K562 (cell line): ENCODE data around the gene SAT1.
A peak's percentile ranks its signal among the peaks of the same experiment; 100 is the strongest.

Experiments used
- BRD4 ChIP-seq: fragments of 200-600 bp; sonication (generic); IDR thresholded peaks from 2 replicates; pipeline ENCODE4 v1.6.1; 2017; ENCODE audit warnings: inconsistent platforms
- CREM ChIP-seq: IDR thresholded peaks from 2 replicates; pipeline ENCODE4 v1.6.1; 2014; ENCODE audit warnings: antibody characterized with exemption, low read depth
- EP300 ChIP-seq: IDR thresholded peaks from 2 replicates; pipeline ENCODE4 v1.6.1; 2012; ENCODE audit warnings: low read length, improper control_type of control experiment
- MAFF ChIP-seq: IDR thresholded peaks from 2 replicates; pipeline ENCODE4 v1.6.1; 2012; ENCODE audit warnings: low read length, improper control_type of control experiment
- PCBP2 ChIP-seq: fragments of 200-400 bp; formaldehyde crosslinking; IDR thresholded peaks from 2 replicates; pipeline ENCODE4 v1.6.1; 2018; ENCODE audit warnings: low read length, low read depth, mild to moderate bottlenecking, moderate library complexity; ENCODE audit not compliant: poor library complexity, severe bottlenecking
- POLR2A ChIP-seq: fragments of 450-650 bp; conservative IDR thresholded peaks from 2 replicates; pipeline ENCODE4 v1.6.1; 2016
- POLR2AphosphoS5 ChIP-seq: IDR thresholded peaks from 2 replicates; pipeline ENCODE4 v1.6.1; 2011; ENCODE audit warnings: mild to moderate bottlenecking, low read depth, low read length, moderate library complexity; ENCODE audit not compliant: control insufficient read depth, insufficient read depth
- SREBF2 ChIP-seq: sonication (generic); formaldehyde crosslinking; IDR thresholded peaks from 2 replicates; pipeline ENCODE4 v1.4.0; 2020; ENCODE audit warnings: mild to moderate bottlenecking, missing genetic modification reagents
- ZKSCAN3 ChIP-seq: fragments of 250-450 bp; sonication (Bioruptor Pico); IDR thresholded peaks from 2 replicates; pipeline ENCODE4 v1.4.0; 2020
- ZNF584 ChIP-seq: fragments of 200-800 bp; sonication (Bioruptor generic); IDR thresholded peaks from 2 replicates; pipeline ENCODE4 v1.6.1; 2016; ENCODE audit warnings: low read depth, mild to moderate bottlenecking, missing genetic modification characterization, missing compliant biosample characterization

DNA sequence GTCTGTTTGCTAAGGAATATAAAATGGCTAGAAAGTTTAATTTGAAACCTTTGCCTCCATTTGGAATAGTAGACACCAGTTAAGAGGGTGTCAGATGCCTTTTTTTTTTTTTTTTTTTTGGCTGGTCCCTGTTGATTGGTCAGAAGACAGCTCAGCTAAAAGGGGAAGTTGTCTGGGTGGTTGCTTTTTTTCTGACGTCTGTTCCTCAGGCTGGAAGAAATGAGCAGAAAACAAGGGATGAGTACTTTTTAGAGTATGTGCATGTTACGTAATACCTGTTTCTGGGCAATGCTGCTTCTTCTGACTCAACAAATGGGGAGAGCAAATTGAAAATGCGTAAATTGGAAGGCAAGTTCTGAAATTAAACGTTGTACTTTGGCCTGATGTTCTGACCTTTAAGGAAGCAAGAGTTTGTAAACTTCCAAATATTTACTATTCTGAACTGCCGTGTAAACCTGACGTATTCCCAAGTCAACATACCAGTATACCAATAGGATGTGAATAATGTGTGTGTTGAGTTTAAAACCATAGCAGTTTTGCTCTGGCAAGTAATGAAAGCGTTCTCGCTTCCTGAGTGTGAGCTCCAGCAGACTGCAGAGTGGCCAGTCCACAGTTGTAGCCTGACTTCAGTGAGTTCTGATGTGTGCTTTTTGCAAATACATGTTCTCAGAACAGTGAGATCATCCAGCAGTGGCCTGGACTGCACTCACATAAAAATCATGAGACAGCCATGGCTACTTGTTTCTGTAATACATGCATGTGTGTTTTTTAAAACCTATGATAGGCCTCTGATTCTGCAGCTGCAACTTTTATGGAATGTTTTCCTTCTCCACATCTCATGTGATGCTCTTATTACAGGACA, 1.7 kb downstream of the SAT1 start:
- peak; percentile 37; the same call in 1 of the 2 replicates for TF ChIP-seq CREM
- no peak for TF ChIP-seq POLR2A
- TF ChIP-seq EP300: no peak
- no peak for TF ChIP-seq ZNF584 (CRISPR knock-in tag)
- TF ChIP-seq POLR2AphosphoS5: no peak; the same call in 1 of the 2 replicates
- TF ChIP-seq MAFF: no peak
- TF ChIP-seq BRD4: no peak
- no peak for TF ChIP-seq ZKSCAN3
- no peak for TF ChIP-seq PCBP2
- no peak for TF ChIP-seq SREBF2 (CRISPR knock-in tag)
